Measurements from ENCODE around the gene KCNK2.

The KCNK2 gene, protein sequence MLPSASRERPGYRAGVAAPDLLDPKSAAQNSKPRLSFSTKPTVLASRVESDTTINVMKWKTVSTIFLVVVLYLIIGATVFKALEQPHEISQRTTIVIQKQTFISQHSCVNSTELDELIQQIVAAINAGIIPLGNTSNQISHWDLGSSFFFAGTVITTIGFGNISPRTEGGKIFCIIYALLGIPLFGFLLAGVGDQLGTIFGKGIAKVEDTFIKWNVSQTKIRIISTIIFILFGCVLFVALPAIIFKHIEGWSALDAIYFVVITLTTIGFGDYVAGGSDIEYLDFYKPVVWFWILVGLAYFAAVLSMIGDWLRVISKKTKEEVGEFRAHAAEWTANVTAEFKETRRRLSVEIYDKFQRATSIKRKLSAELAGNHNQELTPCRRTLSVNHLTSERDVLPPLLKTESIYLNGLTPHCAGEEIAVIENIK

DNA sequence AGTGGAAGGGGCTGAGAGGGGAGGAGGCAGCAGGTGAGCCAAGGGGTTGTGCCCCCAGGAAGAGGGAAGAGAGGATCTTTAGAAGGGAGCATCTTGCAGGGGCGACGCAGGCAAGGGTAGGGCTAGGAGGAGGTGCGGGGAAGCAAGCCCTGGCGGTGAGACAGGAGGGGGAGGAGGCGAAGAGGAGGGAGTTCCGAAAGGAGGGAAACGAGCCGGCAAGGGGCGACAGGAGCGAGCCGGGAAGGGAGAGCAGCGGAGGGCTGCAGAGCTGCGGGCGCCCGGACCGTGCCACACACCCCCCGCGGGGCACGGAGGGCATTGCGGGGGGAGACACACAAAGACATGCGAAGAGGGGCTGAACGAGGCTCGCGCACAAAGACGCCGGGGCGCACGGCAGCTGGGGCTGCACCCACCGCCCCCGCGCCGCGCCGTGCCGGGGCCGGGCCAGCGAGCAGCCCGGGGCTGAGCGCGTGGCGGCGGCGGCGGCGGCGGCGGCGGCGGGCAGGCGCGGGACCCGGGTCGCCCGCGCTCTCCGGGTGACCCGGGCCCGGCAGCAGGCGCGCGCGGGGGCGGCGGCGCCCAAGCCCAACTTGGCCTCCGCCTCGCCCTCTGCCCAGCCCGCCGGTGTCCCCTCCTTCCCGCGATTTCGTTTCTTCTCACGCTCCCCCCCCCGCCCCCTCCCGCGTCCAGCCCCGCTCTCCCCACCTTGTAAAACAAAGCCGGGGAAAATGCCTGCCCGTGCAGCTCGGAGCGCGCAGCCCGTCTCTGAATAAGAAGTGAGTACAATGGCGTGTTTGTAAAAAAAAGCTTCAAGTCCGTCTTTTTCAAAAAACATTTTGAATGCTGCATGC lies at the start of gene KCNK2:
Gene KCNK2 (plus strand): TSS at position 206 of the 851 bp plus-strand sequence. CDS start 649 bp downstream, outside the sequence.
- DNase-seq (ENCODE audit: low read depth in 3 of 3) = no peak

GRCh38 chr1:215032911-215033526 lies 49.5 kb upstream of the KCNK2 start:
- DNase-seq (ENCODE audit: low read depth in 3 of 3) = no peak

DNA sequence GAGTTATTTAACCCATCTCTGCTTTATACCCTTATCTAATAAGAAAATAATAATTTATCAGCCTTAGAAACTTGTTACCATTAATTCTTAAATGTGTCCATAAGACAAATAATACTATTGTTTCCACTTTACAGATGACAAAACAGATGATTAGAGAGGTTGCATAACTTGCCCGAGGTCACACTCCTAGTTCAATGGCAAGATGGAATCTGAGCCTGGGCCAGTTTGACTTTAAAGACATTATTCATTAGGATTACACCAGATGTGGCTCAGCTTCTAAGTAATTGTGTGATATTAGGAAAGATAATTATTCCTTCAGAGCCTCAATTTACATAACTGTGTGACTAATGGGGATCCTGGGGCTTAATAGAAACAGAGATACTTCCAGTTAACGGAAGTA lies 42.3 kb upstream of the KCNK2 start:
- no peak for DNase-seq (ENCODE audit: low read depth in 3 of 3)

GRCh38 chr1:215043401-215043800 lies 39.1 kb upstream of the KCNK2 start:
- DNase-seq (ENCODE audit: low read depth in 3 of 3) = peak in 2 of 3 experiments; percentile 2 to 9

DNA sequence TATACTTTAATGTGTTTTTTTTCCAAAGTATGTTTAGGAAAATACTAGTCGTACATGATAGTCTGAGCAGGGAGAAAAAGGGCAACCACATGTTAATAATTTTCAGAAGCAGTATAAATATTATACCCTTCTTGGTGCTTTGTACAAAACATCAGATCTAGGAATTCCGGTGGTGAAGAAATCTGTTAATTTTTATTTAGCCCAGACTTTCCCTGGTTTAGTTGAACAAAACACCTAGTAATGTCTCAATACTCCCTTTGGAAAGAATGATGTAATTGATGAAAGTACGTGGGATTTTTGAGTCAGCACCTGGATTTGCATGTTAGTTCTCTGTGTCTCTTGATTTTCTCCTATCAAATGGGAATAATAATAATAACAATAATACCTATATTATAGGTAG lies 38.4 kb upstream of the KCNK2 start:
- DNase-seq (ENCODE audit: low read depth in 3 of 3) = no peak

DNA sequence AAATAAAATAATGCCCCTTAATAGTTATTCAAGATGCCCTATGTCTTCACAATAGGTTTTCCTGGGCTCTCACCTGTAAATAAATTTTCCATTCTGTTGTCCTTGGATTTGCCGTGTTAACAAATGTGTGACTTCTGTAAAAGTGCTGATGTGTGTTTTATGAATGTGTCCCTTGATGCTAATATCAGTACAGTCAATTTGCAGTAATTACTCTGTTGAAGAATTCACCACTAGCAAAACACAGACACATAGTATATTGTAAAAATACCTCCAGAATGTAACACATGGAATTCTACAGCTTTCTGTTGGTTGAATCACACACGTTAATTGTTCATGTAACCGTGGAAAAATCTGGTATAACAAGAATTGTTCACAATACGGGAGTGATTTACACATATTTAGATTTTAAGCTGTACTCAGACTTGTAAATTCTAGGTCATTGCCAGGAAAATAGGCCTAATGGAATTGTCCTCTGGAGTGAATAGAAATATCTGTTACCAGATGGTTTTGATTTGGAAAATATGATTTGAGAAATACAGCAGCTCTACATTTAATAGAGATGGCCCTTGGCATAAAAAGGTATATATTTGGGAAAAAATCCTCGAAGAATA lies 36.7 kb upstream of the KCNK2 start:
- DNase-seq (ENCODE audit: low read depth in 3 of 3) = no peak

DNA sequence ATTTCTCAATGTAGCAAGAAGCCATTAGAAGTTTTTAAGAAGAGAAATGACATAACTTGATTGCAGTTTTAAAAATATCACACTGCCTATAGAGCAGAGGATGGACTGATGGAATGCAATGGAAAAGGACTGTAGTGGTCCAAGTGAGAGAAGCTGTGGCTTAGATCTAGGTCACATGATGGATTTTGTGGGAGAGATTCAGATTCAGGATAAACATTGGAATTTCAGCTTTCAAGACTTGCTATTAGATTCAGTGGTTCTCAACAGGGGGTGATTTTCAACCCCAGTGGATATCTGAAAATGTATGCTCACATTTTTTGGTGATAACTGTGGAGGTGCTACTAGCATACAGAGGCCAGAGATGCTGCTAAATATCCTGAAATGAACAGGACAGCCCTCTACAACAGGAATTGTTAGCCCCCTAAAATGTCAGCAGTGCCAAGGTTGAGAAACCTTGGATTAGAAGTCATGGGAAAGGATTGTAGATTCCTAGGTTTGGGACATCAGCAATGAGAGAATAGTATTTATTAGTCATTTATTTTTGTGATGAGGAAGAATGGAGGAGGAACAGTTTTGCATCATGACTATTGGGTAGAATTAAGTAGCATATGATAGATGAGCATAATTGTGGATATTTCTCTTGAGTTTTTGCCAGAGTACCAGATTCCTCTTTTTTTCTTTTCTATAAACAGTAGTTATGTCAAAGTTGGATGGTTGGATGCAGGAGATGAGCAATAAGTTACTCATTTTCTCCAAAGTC lies 30.1 kb upstream of the KCNK2 start:
- no peak for DNase-seq (ENCODE audit: low read depth in 3 of 3)

- no peak for DNase-seq (ENCODE audit: low read depth in 3 of 3)
These were observed 28.3 kb upstream of the KCNK2 start for GRCh38 chr1:215054266-215054665.

- DNase-seq (ENCODE audit: low read depth in 3 of 3) = no peak
These were observed 27.1 kb upstream of the KCNK2 start for GRCh38 chr1:215055281-215055935.

DNA sequence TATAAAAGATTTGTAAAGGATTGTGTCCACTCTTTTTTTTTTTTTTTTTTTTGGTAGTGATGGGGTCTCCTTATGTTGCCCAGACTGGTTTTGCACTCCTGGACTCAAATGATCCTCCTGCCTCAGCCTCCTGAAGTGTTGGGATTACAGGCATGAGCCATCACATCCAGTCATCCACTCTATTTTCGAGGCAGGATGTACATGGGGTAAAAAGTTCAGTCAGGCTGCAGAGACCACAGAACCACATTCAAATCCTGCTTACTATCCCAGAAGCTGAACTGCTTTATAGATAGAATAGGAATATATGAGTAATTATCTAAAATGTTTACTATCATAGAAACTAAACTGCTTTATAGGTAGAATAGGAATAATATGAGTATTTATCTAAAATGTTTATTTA lies 26.0 kb upstream of the KCNK2 start:
- no peak for DNase-seq (ENCODE audit: low read depth in 3 of 3)

DNA sequence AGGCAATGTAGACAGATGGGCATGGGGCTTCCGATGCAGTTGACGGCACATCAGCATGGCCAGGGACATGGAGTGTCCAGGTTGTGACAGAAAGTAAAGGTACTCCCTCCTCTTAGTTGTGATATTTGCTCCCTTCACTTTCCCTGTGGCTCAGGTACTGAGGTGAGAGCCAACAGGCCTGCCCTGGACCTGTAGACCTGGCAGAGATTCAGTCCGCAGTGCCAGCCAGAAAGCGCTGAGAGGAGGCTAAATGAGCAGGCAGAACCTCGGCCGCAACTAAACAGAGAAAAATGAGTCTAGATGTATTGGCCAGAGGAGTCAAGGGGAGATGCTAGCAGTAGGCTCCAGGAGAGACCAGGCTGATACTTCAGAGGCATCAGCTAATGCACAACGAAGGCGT lies 22.6 kb upstream of the KCNK2 start:
- no peak for DNase-seq (ENCODE audit: low read depth in 3 of 3)

- no peak for DNase-seq (ENCODE audit: low read depth in 3 of 3)
These were observed 18.2 kb upstream of the KCNK2 start for GRCh38 chr1:215064327-215064726.

- DNase-seq (ENCODE audit: low read depth in 3 of 3) = no peak
These were observed 11.5 kb upstream of the KCNK2 start for GRCh38 chr1:215071078-215071477.

GRCh38 chr1:215076322-215076721 lies 6.2 kb upstream of the KCNK2 start:
- peak in 1 of 3 experiments; percentile 4 for DNase-seq (ENCODE audit: low read depth in 3 of 3)

DNA sequence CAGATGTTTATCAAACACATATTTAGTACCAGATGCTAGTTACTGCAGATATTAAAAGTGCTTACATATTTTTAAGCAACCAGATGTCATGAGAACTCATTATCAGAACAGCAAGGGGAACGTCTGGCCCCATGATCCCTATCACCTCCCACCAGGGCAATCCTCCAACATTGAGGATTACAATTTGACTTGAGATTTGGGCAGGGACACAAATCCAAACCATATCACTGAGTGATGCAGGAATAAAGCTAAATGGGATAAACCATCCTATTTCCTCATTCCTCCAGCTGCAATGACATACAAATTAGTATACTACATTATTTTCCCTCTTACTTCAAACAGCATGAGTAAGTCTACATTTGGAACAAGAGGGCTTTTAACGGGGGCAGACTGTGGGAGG lies 3.1 kb upstream of the KCNK2 start:
- no peak for DNase-seq (ENCODE audit: low read depth in 3 of 3)

- DNase-seq (ENCODE audit: low read depth in 3 of 3) = no peak
These were observed 641 bp upstream of the KCNK2 start for GRCh38 chr1:215081661-215082531.

- no peak for DNase-seq (ENCODE audit: low read depth in 3 of 3)
These were observed 935 bp downstream of the KCNK2 start for GRCh38 chr1:215083383-215083961.

- DNase-seq (ENCODE audit: low read depth in 3 of 3) = no peak
These were observed 2.1 kb downstream of the KCNK2 start for GRCh38 chr1:215084621-215085020.

DNA sequence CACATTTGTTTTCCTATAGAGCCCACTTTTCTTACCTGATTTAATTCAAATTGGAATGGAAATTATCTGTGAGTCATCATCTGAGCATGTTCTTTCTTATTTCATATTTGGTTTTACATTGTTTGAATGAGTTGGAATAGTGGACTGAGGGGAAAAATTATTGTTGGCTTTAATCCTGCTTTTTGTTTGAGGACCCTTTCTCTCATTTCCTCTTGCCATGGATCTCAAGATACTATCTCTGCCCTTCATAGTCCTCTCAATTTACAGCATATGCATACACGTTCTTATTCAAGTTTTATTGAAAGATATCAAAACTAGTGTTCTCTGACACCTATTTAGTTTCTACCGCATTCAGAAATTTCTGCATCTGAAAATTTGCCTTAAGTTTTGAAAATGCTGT lies 5.1 kb downstream of the KCNK2 start:
- no peak for DNase-seq (ENCODE audit: low read depth in 3 of 3)

Data from stimulated activated CD4-positive, alpha-beta T cell treated with anti-CD3 and anti-CD28 coated beads, TNF-alpha, amount 100 ng/mL, for 24 hours (primary cell).